MG63 (cell line): Measurements from ENCODE around the gene CREB5. TPM values are rescaled to one million over a fixed set of nuclear protein-coding genes. Genes with fewer than 3 reads are reported as not detected.

Source experiments
- DNase-seq: peaks from one replicate; pipeline ENCODE4 v3.0.0-alpha.2; 2020
- H3K27me3 ChIP-seq: fragments of 250-450 bp; sonication (Bioruptor Pico); 2 replicates; pipeline ENCODE4 v1.5.1; 2020; ENCODE audit warnings: mild to moderate bottlenecking, moderate library complexity
- H3K36me3 ChIP-seq: fragments of 250-450 bp; sonication (Bioruptor Pico); 2 replicates; pipeline ENCODE4 v1.5.1; 2020; ENCODE audit warnings: mild to moderate bottlenecking, moderate library complexity
- H3K4me3 ChIP-seq: fragments of 250-450 bp; sonication (Bioruptor Pico); 2 replicates; pipeline ENCODE4 v1.5.1; 2020; ENCODE audit warnings: mild to moderate bottlenecking, moderate library complexity
- H3K9me3 ChIP-seq: fragments of 250-450 bp; sonication (Bioruptor Pico); 2 replicates; pipeline ENCODE4 v1.5.1; 2020; ENCODE audit warnings: mild to moderate bottlenecking, moderate library complexity
- total RNA-seq: library from RNA; depleted of rRNA; stranded (reverse); fragments of >200 nt; shearing (Covaris generic); gene quantifications from 2 replicates; pipeline ENCODE4 v1.2.3, GENCODE V29; 2014; ENCODE audit warnings: low replicate concordance

The CREB5 gene
- total RNA-seq, 1 experiment from 2014 or later = 19.4 TPM

GRCh38 chr7:28686418-28686800 is 274.1 kb downstream of the CREB5 start:
- no peaks in the 10 kb centered on the region for H3K9me3 ChIP-seq
- peaks cover 11% of the 10 kb centered on the region for H3K36me3 ChIP-seq
- no peaks in the 10 kb centered on the region for H3K27me3 ChIP-seq
- peak; percentile 41 for DNase-seq
- peak overlapping the region; percentile 52 for H3K4me3 ChIP-seq

GRCh38 chr7:28687537-28687936 is 275.2 kb downstream of the CREB5 start:
- H3K9me3 ChIP-seq = no peaks in the 10 kb centered on the region
- peaks cover 13% of the 10 kb centered on the region for H3K36me3 ChIP-seq
- H3K27me3 ChIP-seq = no peaks in the 10 kb centered on the region
- peak overlapping the region; percentile 52 for H3K4me3 ChIP-seq
- no peak for DNase-seq

GRCh38 chr7:28688174-28688573 is 275.9 kb downstream of the CREB5 start:
- Histone ChIP-seq H3K4me3 (peak overlapping the region; percentile 52), H3K9me3 (no peaks in the 10 kb centered on the region)

GRCh38 chr7:28688651-28689050 is 276.3 kb downstream of the CREB5 start:
- Histone ChIP-seq H3K4me3 (peak overlapping the region; percentile 52), H3K36me3 (peaks cover 15% of the 10 kb centered on the region), H3K27me3 (no peaks in the 10 kb centered on the region), H3K9me3 (no peaks in the 10 kb centered on the region)
- peak; percentile 51 for DNase-seq

More at GRCh38 chr7:28688174-28688573, 275.9 kb downstream of the CREB5 start:
- no peak for DNase-seq
- Histone ChIP-seq H3K36me3 (peaks cover 15% of the 10 kb centered on the region), H3K27me3 (no peaks in the 10 kb centered on the region)

- no peaks in the 10 kb centered on the region for H3K9me3 ChIP-seq
- DNase-seq = peak; percentile 64
- no peaks in the 10 kb centered on the region for H3K27me3 ChIP-seq
- peaks cover 14% of the 10 kb centered on the region for H3K36me3 ChIP-seq
- H3K4me3 ChIP-seq = no peak overlapping the region
These were observed 283.3 kb downstream of the CREB5 start for GRCh38 chr7:28695300-28696295.

GRCh38 chr7:28697913-28698563 is 285.7 kb downstream of the CREB5 start:
- Histone ChIP-seq H3K36me3 (peaks cover 13% of the 10 kb centered on the region), H3K27me3 (no peaks in the 10 kb centered on the region), H3K4me3 (no peak overlapping the region), H3K9me3 (no peaks in the 10 kb centered on the region)
- no peak for DNase-seq

GRCh38 chr7:28698840-28699239 is 286.5 kb downstream of the CREB5 start:
- no peaks in the 10 kb centered on the region for H3K27me3 ChIP-seq
- H3K9me3 ChIP-seq = no peaks in the 10 kb centered on the region
- H3K36me3 ChIP-seq = peaks cover 17% of the 10 kb centered on the region
- H3K4me3 ChIP-seq = no peak overlapping the region
- DNase-seq = no peak

GRCh38 chr7:28700096-28700495 is 287.8 kb downstream of the CREB5 start:
- H3K27me3 ChIP-seq = no peaks in the 10 kb centered on the region
- H3K36me3 ChIP-seq = peaks cover 25% of the 10 kb centered on the region
- no peak for DNase-seq
- no peaks in the 10 kb centered on the region for H3K9me3 ChIP-seq
- H3K4me3 ChIP-seq = no peak overlapping the region

- no peaks in the 10 kb centered on the region for H3K9me3 ChIP-seq
- no peak for DNase-seq
- H3K4me3 ChIP-seq = no peak overlapping the region
- H3K27me3 ChIP-seq = no peaks in the 10 kb centered on the region
- H3K36me3 ChIP-seq = peaks cover 25% of the 10 kb centered on the region
These were observed 288.5 kb downstream of the CREB5 start for GRCh38 chr7:28700790-28701203.

- no peak overlapping the region for H3K4me3 ChIP-seq
- H3K36me3 ChIP-seq = peaks cover 21% of the 10 kb centered on the region
- H3K27me3 ChIP-seq = no peaks in the 10 kb centered on the region
- H3K9me3 ChIP-seq = no peaks in the 10 kb centered on the region
- no peak for DNase-seq
These were observed 289.4 kb downstream of the CREB5 start for GRCh38 chr7:28701731-28702130.

- H3K27me3 ChIP-seq = no peaks in the 10 kb centered on the region
- DNase-seq = no peak
- H3K4me3 ChIP-seq = no peak overlapping the region
- no peaks in the 10 kb centered on the region for H3K9me3 ChIP-seq
- peaks cover 17% of the 10 kb centered on the region for H3K36me3 ChIP-seq
These were observed 289.9 kb downstream of the CREB5 start for GRCh38 chr7:28702171-28702570.

- no peak for DNase-seq
- Histone ChIP-seq H3K36me3 (peaks cover 17% of the 10 kb centered on the region), H3K4me3 (no peak overlapping the region), H3K9me3 (no peaks in the 10 kb centered on the region), H3K27me3 (no peaks in the 10 kb centered on the region)
These were observed 290.9 kb downstream of the CREB5 start for GRCh38 chr7:28703037-28703765.

GRCh38 chr7:28704706-28705105 is 292.4 kb downstream of the CREB5 start:
- Histone ChIP-seq H3K36me3 (peaks cover 17% of the 10 kb centered on the region), H3K27me3 (no peaks in the 10 kb centered on the region), H3K4me3 (no peak overlapping the region), H3K9me3 (no peaks in the 10 kb centered on the region)
- DNase-seq = no peak

GRCh38 chr7:28705350-28705749 is 293.0 kb downstream of the CREB5 start:
- peaks cover 15% of the 10 kb centered on the region for H3K36me3 ChIP-seq
- no peak for DNase-seq
- H3K9me3 ChIP-seq = no peaks in the 10 kb centered on the region
- no peaks in the 10 kb centered on the region for H3K27me3 ChIP-seq
- no peak overlapping the region for H3K4me3 ChIP-seq

GRCh38 chr7:28706584-28706983 is 294.3 kb downstream of the CREB5 start:
- DNase-seq = no peak
- peaks cover 15% of the 10 kb centered on the region for H3K36me3 ChIP-seq
- H3K27me3 ChIP-seq = no peaks in the 10 kb centered on the region

GRCh38 chr7:28707291-28707690 is 295.0 kb downstream of the CREB5 start:
- Histone ChIP-seq H3K27me3 (no peaks in the 10 kb centered on the region), H3K36me3 (peaks cover 12% of the 10 kb centered on the region), H3K4me3 (no peak overlapping the region), H3K9me3 (no peaks in the 10 kb centered on the region)
- DNase-seq = no peak

More at GRCh38 chr7:28706584-28706983, 294.3 kb downstream of the CREB5 start:
- no peaks in the 10 kb centered on the region for H3K9me3 ChIP-seq
- no peak overlapping the region for H3K4me3 ChIP-seq
